Smooth muscle cell (in vitro differentiated cells): ENCODE measurements around the gene SRRM4. TPM values are rescaled to one million over a fixed set of nuclear protein-coding genes. Genes with fewer than 3 reads are reported as not detected.

Experiments
- DNase-seq: peaks from one replicate; lab custom pipeline; 2025; ENCODE audit not compliant: unreplicated experiment; lab: John Stamatoyannopoulos, UW
- H2AFZ ChIP-seq: fragments of 200-600 bp; sonication (generic); 2 replicates; pipeline ENCODE4 v1.6.0; 2016; ENCODE audit warnings: antibody characterized with exemption, low read depth, mild to moderate bottlenecking
- H3F3A ChIP-seq: fragments of 200-600 bp; sonication (generic); 2 replicates; pipeline ENCODE4 v1.6.0; 2017; ENCODE audit warnings: antibody characterized with exemption, low read depth
- H3K27ac ChIP-seq: fragments of 200-600 bp; sonication (generic); 2 replicates; pipeline ENCODE4 v1.5.1; 2016; ENCODE audit warnings: low read depth, mild to moderate bottlenecking
- H3K27me3 ChIP-seq: fragments of 200-600 bp; sonication (generic); 2 replicates; pipeline ENCODE4 v1.6.1; 2016; ENCODE audit warnings: low read depth, mild to moderate bottlenecking
- H3K36me3 ChIP-seq: fragments of 200-600 bp; sonication (generic); 2 replicates; pipeline ENCODE4 v1.5.1; 2016; ENCODE audit warnings: low read depth
- H3K4me1 ChIP-seq: fragments of 200-600 bp; sonication (generic); 2 replicates; pipeline ENCODE4 v1.5.1; 2016; ENCODE audit warnings: low read depth
- H3K4me2 ChIP-seq: fragments of 200-600 bp; sonication (generic); 2 replicates; pipeline ENCODE4 v1.6.0; 2016; ENCODE audit warnings: mild to moderate bottlenecking
- H3K4me3 ChIP-seq: fragments of 200-600 bp; sonication (generic); 2 replicates; pipeline ENCODE4 v1.5.1; 2016; ENCODE audit warnings: mild to moderate bottlenecking
- H3K79me2 ChIP-seq: fragments of 200-600 bp; sonication (generic); 2 replicates; pipeline ENCODE4 v1.6.0; 2016; ENCODE audit warnings: low read depth, mild to moderate bottlenecking
- H3K9ac ChIP-seq: fragments of 200-600 bp; sonication (generic); 2 replicates; pipeline ENCODE4 v1.6.0; 2016; ENCODE audit warnings: low read depth
- H3K9me3 ChIP-seq: fragments of 200-600 bp; sonication (generic); replicated peaks from 2 replicates; pipeline ENCODE4 v1.5.1; 2016; ENCODE audit warnings: low read depth
- H4K20me1 ChIP-seq: fragments of 200-600 bp; sonication (generic); 2 replicates; pipeline ENCODE4 v1.6.0; 2016; ENCODE audit warnings: low read depth
- CTCF ChIP-seq: fragments of 200-600 bp; sonication (generic); IDR thresholded peaks from 2 replicates; pipeline ENCODE4 v1.5.1; 2017; ENCODE audit warnings: borderline replicate concordance, mild to moderate bottlenecking, antibody characterized with exemption; ENCODE audit not compliant: insufficient read depth, poor library complexity, severe bottlenecking
- WGBS: methylation state at CpG from one replicate; pipeline ENCODE4 v1.1.7; 2016; ENCODE audit warnings: low lambda C conversion rate; 5-methylcytosine and 5-hydroxymethylcytosine counted together
- polyA plus RNA-seq: library from polyadenylated mRNA; unstranded; fragments of >200 nt; fragmentation: Nextera tagmentation; extraction: Ambion mirVana; gene quantifications from 2 replicates; pipeline ENCODE4 v1.2.1, GENCODE V29; 2016
- total RNA-seq: library from RNA; depleted of rRNA; stranded (reverse); fragments of >200 nt; gene quantifications from 2 replicates; pipeline ENCODE4 v1.2.3, GENCODE V29; 2014

SRRM4 gene
- total and polyA plus RNA-seq, 2 experiments from 2014 or later = 0.04 TPM; not detected in 1

- no peaks in the 10 kb centered on the region for H3K36me3 ChIP-seq
- peaks cover 13% of the 10 kb centered on the region for H3K79me2 ChIP-seq
- H3K27ac ChIP-seq = peak overlapping the region; percentile 95
- peaks cover 15% of the 10 kb centered on the region for H3K4me1 ChIP-seq
- no peak for TF ChIP-seq CTCF
- peak overlapping the region; percentile 92 for H3K9ac ChIP-seq
- H3K27me3 ChIP-seq = no peaks in the 10 kb centered on the region
- H3K4me3 ChIP-seq = peak overlapping the region; percentile 33
- H3K4me2 ChIP-seq = peak overlapping the region; percentile 79
- H4K20me1 ChIP-seq = peaks cover 15% of the 10 kb centered on the region
- H2AFZ ChIP-seq = peak overlapping the region; percentile 46
- 31% methylated on average over 21 of the region's 21 CpGs for whole genome bisulfite sequencing
- H3K9me3 ChIP-seq = no peaks in the 10 kb centered on the region
- peaks cover 25% of the 10 kb centered on the region for H3F3A ChIP-seq
- peak; percentile 61 for DNase-seq
Measured at GRCh38 chr12:119176267-119177055, 195.1 kb downstream of the SRRM4 start.

GRCh38 chr12:119177056-119177325, 195.7 kb downstream of the SRRM4 start:
- WGBS = 63% methylated on average over 4 of the region's 4 CpGs
- Histone ChIP-seq H3K4me2 (peak overlapping the region; percentile 28), H3K27ac (peak overlapping the region; percentile 95), H3K79me2 (peaks cover 18% of the 10 kb centered on the region), H3K36me3 (no peaks in the 10 kb centered on the region), H3K27me3 (no peaks in the 10 kb centered on the region), H2AFZ (no peak overlapping the region), H3F3A (peaks cover 25% of the 10 kb centered on the region), H3K4me1 (peaks cover 15% of the 10 kb centered on the region), H3K9me3 (no peaks in the 10 kb centered on the region), H3K4me3 (no peak overlapping the region), H3K9ac (peak overlapping the region; percentile 72), H4K20me1 (peaks cover 21% of the 10 kb centered on the region)
- no peak for DNase-seq
- no peak for TF ChIP-seq CTCF

- Histone ChIP-seq H3K9me3 (no peaks in the 10 kb centered on the region), H3K9ac (no peak overlapping the region), H3F3A (peaks cover 25% of the 10 kb centered on the region), H3K4me3 (peak overlapping the region; percentile 53), H3K27ac (peak overlapping the region; percentile 95), H3K36me3 (no peaks in the 10 kb centered on the region), H3K4me1 (peaks cover 15% of the 10 kb centered on the region), H3K4me2 (peak overlapping the region; percentile 88), H4K20me1 (peaks cover 24% of the 10 kb centered on the region), H2AFZ (no peak overlapping the region), H3K79me2 (peaks cover 18% of the 10 kb centered on the region), H3K27me3 (no peaks in the 10 kb centered on the region)
- 92% methylated on average over 15 of the region's 15 CpGs for WGBS
- DNase-seq = no peak
- TF ChIP-seq CTCF = no peak
Measured at GRCh38 chr12:119177724-119178380, 196.5 kb downstream of the SRRM4 start.
